NCI-H2107 treated with DMSO at 0.1 percent for 48 hours (cell line): ENCODE data around the gene UPK3BL1.
"Not testable (repeated sequence)": the region's sequence is repeated elsewhere in the genome, so short reads cannot be mapped to it uniquely, and the experiment has no call there.

ENCODE experiments used
- DNase-seq: peaks from one replicate; lab custom pipeline; 2025; ENCODE audit not compliant: unreplicated experiment; lab: John Stamatoyannopoulos, UW

Gene UPK3BL1

DNA sequence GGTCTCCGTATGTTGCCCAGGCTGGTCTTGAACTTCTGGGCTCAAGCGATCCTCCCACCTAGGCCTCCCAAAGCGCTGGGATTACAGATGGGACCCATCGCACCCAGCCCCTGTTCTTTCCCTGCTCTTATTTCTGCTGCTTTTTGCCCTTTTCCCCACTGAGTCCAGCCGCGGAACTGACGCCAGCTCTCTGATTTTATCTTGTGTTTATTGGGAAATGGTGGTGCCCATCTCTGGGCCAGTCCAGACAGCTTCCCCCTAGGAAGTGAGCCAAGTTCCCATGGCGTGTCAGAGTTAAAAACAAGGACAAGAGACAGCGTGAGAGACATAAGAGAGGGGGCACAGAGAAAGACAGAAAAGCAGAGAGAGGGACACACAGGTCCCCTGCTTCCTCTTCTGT lies 12.0 kb downstream of the UPK3BL1 start:
- not testable (repeated sequence) for DNase-seq

DNA sequence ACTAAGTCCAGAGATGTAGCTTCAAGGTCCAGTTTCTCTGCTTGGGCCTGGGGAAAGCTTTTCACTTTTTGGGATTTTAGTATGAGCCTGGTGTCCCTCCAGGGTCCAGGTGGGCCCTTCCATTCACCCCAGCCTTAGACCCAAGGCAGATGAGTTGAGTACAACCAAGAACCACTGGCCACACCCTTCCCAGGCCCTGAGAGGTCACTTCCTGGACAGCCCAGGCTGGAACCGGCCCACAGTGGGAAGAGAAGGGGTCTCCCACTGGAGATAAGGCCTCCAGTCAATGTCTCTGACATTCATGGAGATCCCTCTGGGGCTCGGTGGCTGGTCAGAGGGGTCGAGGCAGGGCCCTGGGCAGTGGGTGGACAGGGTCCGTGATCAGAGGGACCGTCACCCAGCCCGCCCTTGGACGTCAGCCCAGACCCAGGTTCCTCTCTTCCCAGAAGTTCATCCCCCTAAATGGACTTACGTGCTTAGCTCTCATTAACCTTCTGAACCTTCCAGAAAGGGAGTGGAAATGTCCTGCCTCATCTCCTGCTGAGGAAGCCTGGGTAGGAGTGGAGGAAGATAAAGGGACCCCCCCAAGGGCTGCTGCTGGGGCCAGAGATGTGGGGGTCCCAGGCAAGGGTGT lies 15.2 kb downstream of the UPK3BL1 start:
- not testable (repeated sequence) for DNase-seq

DNA sequence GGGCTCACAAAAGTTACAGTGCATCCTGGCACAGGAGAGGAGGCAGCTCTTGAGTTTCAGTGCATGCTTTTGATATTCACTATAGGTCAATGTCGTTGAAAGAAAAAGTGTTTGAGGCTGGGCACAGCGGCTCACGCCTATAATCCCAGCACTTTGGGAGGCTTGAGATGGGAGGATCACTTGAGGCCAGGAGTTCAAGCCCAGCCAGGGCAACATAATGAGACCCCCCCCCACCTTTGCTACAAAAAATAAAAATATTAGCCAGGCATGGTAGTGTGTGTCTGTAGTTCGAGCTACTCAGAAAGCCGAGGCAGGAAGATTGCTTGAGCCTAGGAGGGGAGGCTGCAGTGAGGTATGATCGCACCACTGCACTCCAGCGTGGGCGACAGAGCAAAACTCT lies 24.5 kb downstream of the UPK3BL1 start:
- DNase-seq = not testable (repeated sequence)

DNA sequence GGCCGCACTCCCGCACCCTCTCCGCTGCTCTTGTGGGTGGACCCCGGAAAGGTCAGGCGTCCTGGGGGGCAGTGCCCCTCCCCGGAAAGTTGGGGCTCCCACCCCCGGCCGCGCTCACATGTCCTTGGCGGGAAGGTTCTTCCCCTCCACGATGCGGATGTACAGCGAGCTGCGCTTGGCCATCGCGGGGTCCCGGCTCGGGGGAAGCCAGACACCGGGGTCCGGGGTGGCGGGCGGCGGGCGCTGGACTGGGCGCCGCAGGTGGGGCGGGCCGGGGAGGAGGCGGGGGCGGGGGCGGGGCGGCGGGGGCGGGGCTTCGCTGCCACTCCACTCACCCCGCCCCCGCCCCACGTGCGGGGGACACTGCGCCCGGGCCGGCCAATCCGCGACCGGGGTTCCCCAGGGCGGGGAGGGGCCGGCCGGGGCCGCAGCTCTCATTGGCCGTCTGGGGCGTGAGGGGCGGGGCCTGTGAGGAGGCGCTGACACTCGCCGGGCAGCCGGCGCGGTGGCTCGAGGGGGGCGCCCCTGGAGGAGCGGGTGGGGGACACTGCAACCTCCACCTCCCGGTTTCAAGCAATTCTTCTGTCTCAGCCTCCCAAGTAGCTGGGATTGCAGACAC lies 26.0 kb downstream of the UPK3BL1 start, which contains the start of gene RASA4:
RASA4 (minus strand) TSS at position 250 of the 619 bp plus-strand sequence; CDS start at position 183, 67 bp downstream.
- not testable (repeated sequence) for DNase-seq

DNA sequence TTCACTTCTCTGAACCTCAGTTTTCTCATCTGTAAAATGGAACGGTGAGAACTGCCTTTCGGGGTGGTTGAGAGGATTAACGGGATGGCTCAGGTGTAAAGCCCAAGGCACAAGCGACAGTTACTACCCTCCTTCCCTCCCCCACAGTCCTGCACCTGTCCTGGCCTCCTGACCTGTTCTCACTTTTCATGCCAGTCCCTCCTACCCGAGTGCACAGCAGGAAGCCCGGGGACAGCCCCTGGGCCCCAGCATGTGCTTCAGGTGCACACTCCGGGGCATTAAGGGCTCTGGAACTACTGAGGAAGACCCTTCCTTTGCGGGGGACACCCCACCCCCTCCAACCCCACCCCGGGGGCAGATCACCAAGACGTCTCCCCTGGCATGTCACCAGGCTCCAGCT lies 26.7 kb downstream of the UPK3BL1 start:
- not testable (repeated sequence) for DNase-seq

DNA sequence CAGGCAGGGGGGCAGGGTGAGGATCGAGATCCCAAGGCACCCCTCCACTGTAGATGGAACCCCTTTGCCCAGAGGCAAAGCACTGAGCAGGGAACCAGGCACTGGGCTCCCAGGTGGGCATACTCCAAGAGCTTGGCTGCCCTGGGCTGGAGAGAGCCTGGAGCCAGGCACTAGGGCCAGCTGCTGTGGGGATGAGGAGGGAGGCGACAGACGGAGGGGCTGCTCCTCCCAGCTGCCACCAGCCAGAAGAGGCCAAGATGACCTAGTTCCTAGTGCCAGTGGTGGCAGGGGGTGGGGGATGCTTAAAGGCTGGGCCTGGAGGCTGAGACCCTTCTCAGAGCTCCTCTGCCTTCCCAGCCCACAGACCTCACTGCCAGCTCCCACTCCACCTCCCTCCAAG lies 27.7 kb downstream of the UPK3BL1 start:
- DNase-seq = not testable (repeated sequence)

DNA sequence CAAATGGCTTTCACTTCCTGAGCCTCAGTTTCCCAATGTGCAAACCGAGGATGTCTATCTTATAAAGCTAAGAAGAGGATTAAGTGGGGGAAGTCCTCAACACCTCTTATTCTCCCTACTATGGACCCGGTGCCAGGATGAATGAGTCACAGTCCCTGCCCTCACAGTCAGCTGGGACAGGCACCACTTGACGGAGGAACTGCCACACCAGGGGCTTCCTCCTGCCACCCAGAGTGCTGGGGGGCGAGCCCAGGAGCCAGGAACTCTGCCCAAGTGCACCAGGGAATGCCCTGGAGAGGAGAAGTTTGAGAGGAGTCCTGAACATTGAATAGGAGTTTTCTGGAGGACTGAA lies 28.3 kb downstream of the UPK3BL1 start:
- DNase-seq = not testable (repeated sequence)

DNA sequence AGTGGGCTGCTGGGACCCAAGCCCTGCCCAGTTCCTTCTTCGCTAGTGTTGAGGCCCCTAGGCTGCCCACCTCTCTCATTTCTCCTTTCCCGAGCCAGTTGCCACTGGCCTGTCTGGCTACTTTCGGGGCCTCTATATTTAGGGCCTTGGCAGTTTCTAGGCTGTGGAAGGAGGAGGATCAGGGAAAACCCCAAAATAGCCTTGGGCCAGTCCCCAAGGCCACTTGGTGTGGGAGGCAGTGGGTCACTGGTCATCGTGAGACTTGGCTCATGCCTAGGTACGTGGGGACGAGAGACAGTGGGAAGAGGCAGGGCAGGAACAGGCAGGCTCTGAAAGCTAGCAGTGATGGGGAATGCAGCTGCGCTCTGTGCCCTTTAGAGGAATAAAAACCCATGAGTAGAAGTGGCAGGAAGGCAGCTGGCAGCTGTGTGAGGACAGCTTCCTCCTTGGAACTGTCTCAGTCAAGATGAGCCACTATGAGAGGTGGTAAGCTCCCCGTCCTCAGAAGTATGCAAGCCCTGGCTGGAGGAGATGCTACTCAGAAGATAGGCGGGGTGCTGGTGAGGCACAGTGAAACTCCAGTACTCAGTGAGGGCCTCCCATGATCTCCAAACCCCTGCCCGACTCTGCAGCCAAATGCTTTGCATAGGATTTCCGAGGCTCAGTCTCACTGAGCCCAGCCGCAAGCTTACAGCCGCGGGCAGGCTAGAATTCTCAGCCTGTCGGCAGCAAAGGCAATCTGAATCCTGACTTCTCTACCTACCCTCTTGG lies 28.8 kb downstream of the UPK3BL1 start:
- DNase-seq = not testable (repeated sequence)

DNA sequence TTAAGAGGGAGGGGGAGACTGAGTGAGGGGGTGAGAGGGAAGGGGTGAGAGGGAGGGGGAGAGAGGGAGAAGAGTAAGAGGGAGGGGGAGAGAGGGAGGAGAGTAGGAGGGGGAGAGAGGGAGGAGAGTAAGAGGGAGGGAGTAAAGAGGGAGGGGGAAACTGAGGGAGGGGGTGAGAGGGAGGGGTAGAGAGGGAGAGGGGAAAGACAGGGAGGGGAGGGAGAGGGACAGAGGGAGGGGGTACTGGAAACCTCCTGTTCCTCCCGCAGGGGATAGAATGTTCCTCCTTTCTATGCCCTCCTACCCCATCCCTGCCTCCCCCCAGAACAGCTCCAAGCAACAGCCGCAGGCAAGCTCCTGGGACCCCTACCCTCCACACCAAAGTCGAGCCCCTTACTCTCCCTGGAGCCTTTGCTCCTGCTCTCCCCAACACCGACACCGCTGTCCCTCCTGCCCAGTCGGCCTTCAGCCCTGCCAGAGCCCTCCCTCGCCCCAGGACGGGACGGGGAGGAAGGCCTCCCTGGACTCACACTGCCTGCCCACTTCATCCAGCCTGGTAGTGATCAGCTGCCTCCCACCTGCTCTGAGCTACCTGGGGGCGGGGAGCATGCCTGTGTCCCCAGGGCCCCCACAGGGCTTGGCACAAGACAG lies 30.8 kb downstream of the UPK3BL1 start:
- DNase-seq = not testable (repeated sequence)

DNA sequence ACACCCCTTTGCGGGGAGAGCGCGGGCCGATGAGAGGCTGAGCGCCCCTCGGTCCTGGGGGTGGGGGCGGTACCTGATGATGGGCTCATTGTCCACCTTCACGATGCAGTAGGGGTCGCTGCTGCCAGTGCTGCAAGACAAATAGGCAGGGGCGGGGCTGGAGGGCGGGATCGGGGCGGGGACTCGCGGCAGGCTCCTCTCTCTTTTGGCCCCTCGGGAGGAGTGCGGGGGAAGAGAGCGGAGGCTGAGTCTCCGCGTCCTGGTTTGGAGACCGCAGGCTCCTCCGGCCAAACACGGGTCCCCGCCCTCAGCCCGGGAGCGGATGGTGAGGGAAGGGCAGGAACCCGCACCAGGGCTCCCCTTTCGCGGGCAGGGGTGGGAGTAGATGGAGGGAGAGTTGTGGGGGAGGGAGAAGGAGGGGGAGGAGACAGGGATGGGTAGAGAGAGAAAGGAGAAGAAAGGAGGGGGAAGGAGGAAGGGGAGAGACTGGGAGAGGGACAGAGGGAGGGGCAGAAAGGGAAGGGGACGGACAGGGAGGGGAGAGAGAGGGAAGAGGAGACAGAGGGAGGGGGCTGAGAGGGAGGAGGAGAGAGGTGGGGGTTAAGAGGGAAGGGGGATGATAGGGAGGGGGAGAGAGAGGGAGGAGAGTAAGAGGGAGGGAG lies 31.4 kb downstream of the UPK3BL1 start:
- not testable (repeated sequence) for DNase-seq

DNA sequence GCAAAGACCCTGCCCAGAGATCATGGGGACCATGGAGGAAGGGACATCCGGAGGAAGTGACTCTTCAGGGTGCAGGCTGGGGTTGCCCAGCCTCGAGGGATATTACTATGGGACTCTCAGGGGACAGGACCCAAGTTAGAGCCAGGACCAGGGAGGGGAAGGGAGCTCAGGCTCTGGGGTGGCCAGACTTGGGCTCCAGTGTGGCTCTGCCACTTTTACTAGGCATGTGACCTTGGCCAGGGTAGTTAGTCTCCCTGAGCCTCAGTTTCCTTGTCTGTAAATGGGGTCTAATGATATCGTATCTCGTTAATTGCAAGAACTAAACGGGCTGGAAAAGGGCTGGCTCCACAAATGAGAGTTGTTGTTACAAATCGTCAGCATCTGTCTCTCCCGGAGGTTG lies 32.1 kb downstream of the UPK3BL1 start:
- DNase-seq = not testable (repeated sequence)

DNA sequence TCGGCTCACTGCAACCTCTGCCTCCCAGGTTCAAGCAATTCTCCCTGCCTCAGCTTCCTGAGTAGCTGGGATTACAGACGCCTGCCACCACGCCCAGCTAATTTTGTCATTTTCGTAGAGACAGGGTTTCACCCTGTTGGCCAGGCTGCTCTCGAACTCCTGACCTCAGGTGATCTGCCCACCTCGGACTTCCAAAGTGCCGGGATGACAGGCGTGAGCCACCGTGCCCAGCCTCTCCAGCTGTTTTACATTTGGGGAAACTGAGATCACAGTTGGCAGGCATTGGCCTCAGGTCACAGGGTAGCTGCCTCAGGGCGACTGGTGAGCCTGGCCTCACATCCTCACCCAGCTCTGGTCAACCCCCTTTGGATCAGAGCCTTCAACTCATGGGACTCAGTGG lies 32.9 kb downstream of the UPK3BL1 start:
- not testable (repeated sequence) for DNase-seq

DNA sequence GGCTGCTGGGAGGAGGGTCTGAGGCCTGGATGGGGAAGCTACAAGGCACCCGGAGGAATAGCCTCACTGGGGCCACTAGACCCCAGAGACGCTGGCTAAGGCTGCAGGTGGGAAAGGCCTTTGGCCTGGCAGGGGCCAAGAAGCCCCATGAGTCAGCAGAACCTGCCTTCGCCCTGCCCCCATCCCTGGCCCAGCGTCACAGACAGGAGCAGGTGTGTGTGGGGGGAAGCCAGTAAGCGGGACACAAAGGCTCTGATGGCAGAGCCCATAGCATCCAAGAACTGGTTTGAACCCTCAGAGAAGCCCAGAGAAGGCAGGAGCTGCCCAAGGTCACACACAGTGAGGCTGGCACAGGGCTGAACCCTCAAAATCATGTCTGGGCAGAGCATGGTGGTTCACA lies 35.7 kb downstream of the UPK3BL1 start:
- not testable (repeated sequence) for DNase-seq

DNA sequence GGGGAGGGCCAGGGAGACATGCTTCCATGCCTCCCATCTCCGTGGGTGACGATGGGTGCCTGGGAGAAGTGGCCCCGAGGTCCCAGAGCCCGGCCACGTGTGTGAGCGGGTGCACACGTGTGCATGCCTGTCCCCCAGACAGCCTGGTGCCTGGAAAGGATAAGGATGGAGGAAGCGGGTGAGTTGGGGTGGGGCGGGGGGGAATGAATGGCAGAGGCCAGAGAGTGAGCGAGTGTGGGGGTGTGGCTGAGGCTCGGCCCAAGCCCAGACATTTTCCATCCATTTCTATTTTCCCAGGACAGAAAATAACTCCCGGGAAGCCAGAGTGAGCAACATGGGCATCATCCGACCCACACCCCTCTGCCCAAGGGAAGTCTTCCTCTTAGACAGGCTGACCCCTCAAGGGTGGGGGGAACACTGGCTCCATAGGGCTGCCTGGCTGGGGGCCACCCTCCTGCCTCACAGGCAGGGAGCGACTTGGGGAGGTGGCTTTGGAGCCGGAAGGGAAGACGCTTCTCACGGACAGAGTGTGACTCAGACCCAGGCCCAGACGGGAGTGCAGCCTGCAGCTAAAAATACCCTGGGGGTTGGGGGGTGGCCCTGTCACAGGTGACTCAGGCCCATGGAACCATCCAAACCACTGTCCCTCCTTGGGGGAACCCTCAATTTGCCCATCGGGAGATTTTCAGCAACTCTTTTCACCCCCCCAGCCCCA lies 38.0 kb downstream of the UPK3BL1 start:
- not testable (repeated sequence) for DNase-seq

DNA sequence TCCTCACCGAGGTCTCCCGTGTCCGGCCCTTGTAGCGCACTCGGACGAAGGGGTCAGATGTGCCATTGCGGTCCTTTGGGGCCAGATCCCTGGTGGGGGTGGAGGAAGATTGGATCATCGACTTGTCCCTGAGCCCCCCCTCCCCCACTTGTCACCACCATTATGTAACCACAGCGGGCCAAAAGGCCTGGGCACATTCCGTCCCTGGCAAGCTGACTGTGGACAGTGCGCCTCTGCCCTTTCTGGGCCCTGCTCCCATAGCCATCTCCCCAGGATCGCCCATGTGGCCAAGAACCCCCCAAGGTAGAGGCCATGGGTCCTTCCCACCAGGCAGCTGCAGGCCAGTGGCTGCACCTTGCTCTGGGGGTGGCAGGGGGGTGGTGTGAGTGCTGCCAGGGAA lies 40.3 kb downstream of the UPK3BL1 start:
- not testable (repeated sequence) for DNase-seq

DNA sequence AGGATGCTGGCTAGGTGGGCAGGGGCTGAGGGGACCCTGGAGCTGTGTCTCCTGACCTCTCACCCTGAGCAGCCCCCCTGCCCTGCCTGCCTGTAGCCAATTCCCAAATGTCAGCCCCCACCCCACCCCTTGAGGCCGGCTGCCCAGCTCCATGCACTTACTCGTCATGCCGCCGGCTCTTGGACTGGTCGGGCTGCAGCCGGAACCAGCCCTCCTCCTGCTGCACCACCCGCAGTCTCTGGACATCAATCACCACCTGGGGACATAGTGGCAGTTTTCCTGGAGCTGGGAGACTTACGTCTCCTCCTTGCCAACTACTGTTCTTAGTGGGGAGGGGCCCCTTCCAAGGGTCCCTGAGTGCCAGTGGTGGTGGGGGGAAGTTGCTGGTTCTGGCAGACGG lies 42.9 kb downstream of the UPK3BL1 start:
- not testable (repeated sequence) for DNase-seq

DNA sequence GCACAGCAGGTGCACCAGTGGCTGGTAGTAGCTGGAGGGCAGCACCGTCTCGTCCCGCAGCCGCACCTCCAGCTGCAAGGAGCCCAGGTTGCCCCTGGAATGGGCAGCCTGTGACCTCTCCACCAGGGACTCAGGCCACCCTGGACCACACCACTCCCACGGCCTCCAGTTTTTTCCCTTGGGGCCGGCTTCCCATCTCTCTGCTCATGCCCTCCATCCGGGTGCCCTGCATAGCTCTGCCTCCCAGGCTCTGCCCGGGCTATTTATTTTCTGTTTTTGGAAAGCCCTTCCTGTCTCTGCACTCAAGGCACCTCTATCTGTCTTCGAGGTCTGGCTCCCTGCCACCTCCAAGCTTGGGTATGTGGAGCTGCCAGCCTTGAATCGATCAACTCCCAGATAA lies 46.6 kb downstream of the UPK3BL1 start:
- DNase-seq = not testable (repeated sequence)

DNA sequence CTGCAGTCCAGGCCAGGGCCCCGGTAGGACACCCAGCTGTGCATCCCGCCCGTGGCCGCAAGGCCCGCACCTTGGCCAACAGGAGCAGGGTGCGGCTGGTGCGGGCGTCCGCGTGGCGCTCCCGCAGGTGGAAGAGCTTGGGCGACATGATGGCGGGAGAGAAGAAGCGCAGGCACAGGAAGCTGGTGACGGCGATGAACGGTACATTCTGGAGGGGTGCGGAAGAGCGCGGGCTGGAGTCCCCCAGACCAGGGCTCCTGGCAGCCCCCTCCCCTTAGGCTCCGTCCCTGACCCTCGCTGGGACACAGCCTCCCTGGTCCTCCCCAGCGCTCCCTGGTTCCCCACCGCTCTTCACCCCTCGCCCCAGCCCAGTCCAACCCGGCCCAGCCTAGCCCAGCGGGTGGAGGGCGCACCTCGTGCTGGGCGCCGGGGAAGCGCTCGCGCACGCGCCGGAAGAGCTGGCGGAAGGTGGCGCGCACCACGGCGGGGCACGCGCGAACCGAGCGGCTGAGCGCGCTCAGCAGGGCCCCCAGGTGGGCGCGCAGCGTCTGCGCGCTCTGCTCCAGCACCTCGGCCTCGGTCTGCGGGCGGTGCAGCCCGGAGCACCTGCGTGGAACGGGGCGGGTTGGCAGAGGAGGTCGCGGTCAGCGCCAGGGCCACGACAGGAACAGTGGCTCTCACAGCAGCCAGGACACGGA lies 48.8 kb downstream of the UPK3BL1 start:
- DNase-seq = not testable (repeated sequence)

DNA sequence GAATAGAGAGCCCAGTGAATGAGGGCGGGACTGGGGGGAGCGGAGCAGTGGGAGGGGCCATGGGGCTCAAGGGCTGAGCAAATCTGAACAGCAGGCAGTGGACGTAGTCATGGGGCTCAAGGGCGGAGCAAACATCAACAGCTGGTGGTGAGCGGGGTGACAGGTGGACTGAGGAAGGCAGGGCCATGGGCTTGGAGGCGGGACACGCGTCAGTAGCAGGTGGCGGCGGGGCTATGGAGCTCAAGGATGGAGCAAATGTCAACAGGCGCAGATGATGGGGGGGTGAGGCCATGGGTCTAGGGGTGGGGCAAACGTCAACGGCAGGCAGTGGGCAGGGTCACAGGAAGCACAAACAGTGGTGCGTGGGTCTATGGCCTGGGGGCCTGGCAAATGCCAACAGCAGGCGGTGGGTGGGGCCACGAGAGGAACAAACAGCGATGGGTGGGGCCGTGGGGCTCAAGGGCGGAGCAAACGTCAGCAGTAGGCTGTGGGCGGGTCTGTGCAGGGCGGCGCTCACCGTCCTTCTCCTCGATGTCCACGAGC lies 50.0 kb downstream of the UPK3BL1 start:
- not testable (repeated sequence) for DNase-seq
